ENCODE data around the gene SIRT3. TPM values are rescaled to one million over a fixed set of nuclear protein-coding genes. Genes with fewer than 3 reads are reported as not detected.

SIRT3 gene
- total RNA-seq, 1 donor from 2014 or later = 22.4 TPM

DNA sequence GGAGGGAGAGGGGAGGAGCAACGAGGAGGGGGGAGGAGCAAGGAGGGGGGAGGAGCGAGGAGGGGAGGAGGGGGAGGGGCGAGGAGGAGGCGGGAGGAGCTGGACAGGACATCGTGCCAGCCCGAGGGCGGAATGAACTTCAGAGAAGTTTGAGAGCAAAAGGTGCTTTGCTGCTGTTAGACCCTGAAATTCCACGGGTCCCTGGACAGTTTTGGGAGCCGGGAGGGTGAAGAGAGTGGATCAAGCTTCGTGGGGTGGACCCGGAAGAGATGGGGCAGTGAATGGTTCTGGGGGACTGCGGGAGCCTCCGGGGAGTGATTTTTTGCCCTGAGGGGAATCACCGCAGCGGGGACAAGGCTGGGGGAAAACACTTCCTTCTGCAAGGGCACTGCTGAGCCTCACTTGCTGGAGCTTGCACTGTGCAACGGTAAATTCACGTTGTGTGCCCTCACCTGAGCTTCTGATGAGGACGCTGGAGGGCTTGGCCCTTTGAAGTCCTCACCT is 31.4 kb upstream of the SIRT3 start:
- H3K36me3 Mint-ChIP-seq = peaks cover 1% of the 10 kb centered on the region
- Histone ChIP-seq H3F3A (ENCODE audit: low read depth) (no peaks in the 10 kb centered on the region), H3K36me3 (no peaks in the 10 kb centered on the region), H3K4me1 (no peaks in the 10 kb centered on the region), H3K27me3 (peaks cover 3% of the 10 kb centered on the region), H4K20me1 (ENCODE audit: low read depth) (no peaks in the 10 kb centered on the region), H3K9ac (no peak overlapping the region), H2AFZ (replicated peaks) (no peak overlapping the region), H3K79me2 (ENCODE audit: low read depth) (no peaks in the 10 kb centered on the region), H3K4me2 (no peak overlapping the region), H3K4me3 (no peak overlapping the region), H3K27ac (no peak overlapping the region), H3K9me3 (ENCODE audit: low read depth) (no peaks in the 10 kb centered on the region)
- no peak for DNase-seq (ENCODE audit: low spot score)
- peaks cover 3% of the 10 kb centered on the region for H3K4me1 Mint-ChIP-seq
- no peak overlapping the region for H3K4me3 Mint-ChIP-seq
- TF ChIP-seq EZH2 (IDR thresholded peaks at IDR 0.05) = no peak
- TF ChIP-seq, protein P1, sequence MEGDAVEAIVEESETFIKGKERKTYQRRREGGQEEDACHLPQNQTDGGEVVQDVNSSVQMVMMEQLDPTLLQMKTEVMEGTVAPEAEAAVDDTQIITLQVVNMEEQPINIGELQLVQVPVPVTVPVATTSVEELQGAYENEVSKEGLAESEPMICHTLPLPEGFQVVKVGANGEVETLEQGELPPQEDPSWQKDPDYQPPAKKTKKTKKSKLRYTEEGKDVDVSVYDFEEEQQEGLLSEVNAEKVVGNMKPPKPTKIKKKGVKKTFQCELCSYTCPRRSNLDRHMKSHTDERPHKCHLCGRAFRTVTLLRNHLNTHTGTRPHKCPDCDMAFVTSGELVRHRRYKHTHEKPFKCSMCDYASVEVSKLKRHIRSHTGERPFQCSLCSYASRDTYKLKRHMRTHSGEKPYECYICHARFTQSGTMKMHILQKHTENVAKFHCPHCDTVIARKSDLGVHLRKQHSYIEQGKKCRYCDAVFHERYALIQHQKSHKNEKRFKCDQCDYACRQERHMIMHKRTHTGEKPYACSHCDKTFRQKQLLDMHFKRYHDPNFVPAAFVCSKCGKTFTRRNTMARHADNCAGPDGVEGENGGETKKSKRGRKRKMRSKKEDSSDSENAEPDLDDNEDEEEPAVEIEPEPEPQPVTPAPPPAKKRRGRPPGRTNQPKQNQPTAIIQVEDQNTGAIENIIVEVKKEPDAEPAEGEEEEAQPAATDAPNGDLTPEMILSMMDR (IDR thresholded peaks at IDR 0.05) = no peak
- TF ChIP-seq EZH2phosphoT487 (IDR thresholded peaks at IDR 0.05) = no peak
- H3K9me3 Mint-ChIP-seq = peaks cover 7% of the 10 kb centered on the region
- no peak overlapping the region for H3K27ac Mint-ChIP-seq
- no peaks in the 10 kb centered on the region for H3K27me3 Mint-ChIP-seq (ENCODE audit: insufficient read depth, low read depth)

- Histone ChIP-seq H3K4me2 (no peak overlapping the region), H3K4me3 (no peak overlapping the region), H3K9me3 (ENCODE audit: low read depth) (no peaks in the 10 kb centered on the region), H3F3A (ENCODE audit: low read depth) (no peaks in the 10 kb centered on the region), H3K27me3 (peaks cover 3% of the 10 kb centered on the region), H3K9ac (no peak overlapping the region), H3K4me1 (no peaks in the 10 kb centered on the region), H3K79me2 (ENCODE audit: low read depth) (no peaks in the 10 kb centered on the region), H3K27ac (no peak overlapping the region), H3K36me3 (no peaks in the 10 kb centered on the region), H2AFZ (replicated peaks) (no peak overlapping the region), H4K20me1 (ENCODE audit: low read depth) (no peaks in the 10 kb centered on the region)
- DNase-seq (ENCODE audit: low spot score) = no peak
- H3K36me3 Mint-ChIP-seq = peaks cover 1% of the 10 kb centered on the region
- peaks cover 9% of the 10 kb centered on the region for H3K9me3 Mint-ChIP-seq
- no peaks in the 10 kb centered on the region for H3K27me3 Mint-ChIP-seq (ENCODE audit: insufficient read depth, low read depth)
- no peak for TF ChIP-seq EZH2 (IDR thresholded peaks at IDR 0.05)
- TF ChIP-seq, protein P1 (IDR thresholded peaks at IDR 0.05) = no peak
- no peak for TF ChIP-seq EZH2phosphoT487 (IDR thresholded peaks at IDR 0.05)
- no peak overlapping the region for H3K4me3 Mint-ChIP-seq
- H3K27ac Mint-ChIP-seq = no peak overlapping the region
- peaks cover 3% of the 10 kb centered on the region for H3K4me1 Mint-ChIP-seq
Measured at GRCh38 chr11:266676-267439, 30.7 kb upstream of the SIRT3 start.

GRCh38 chr11:261624-262023 is 25.5 kb upstream of the SIRT3 start:
- Histone ChIP-seq H3K4me2 (no peak overlapping the region), H3K4me1 (no peaks in the 10 kb centered on the region), H3F3A (ENCODE audit: low read depth) (no peaks in the 10 kb centered on the region), H3K36me3 (no peaks in the 10 kb centered on the region), H3K9me3 (ENCODE audit: low read depth) (no peaks in the 10 kb centered on the region), H3K27ac (no peak overlapping the region), H3K27me3 (no peaks in the 10 kb centered on the region), H3K79me2 (ENCODE audit: low read depth) (no peaks in the 10 kb centered on the region), H4K20me1 (ENCODE audit: low read depth) (no peaks in the 10 kb centered on the region), H3K4me3 (no peak overlapping the region), H3K9ac (no peak overlapping the region), H2AFZ (replicated peaks) (no peak overlapping the region)
- Mint-ChIP-seq H3K27ac (no peak overlapping the region), H3K4me3 (no peak overlapping the region), H3K4me1 (no peaks in the 10 kb centered on the region), H3K9me3 (peaks cover 9% of the 10 kb centered on the region), H3K27me3 (ENCODE audit: insufficient read depth, low read depth) (peaks cover 7% of the 10 kb centered on the region), H3K36me3 (no peaks in the 10 kb centered on the region)
- DNase-seq (ENCODE audit: low spot score) = no peak
- TF ChIP-seq EZH2 (IDR thresholded peaks at IDR 0.05) (no peak), EZH2phosphoT487 (IDR thresholded peaks at IDR 0.05) (no peak)
- TF ChIP-seq, protein P1 (IDR thresholded peaks at IDR 0.05) = no peak

All from neural progenitor cell (in vitro differentiated cells).